IMR-90 (cell line): Measurements from ENCODE around the gene USP7. TPM values are rescaled to one million over a fixed set of nuclear protein-coding genes. Genes with fewer than 3 reads are reported as not detected.

Experiments
- ATAC-seq: fragments of 200-7000 bp; cut with Tn5 transposase; 2 replicates; pipeline ENCODE4 v1.9.1; 2020; ENCODE audit warnings: low read depth, mild to moderate bottlenecking, moderate library complexity
- BruUV-seq: library from RNA; stranded (reverse); fragments of 400-500 nt; replicated peaks from 2 replicates; lab custom pipeline; 2021; lab: Mats Ljungman, UMichigan
- CTCF ChIA-PET: fragments of 300-600 bp; formaldehyde crosslinking; extraction: SDS; loops from one replicate; lab custom pipeline; 2021; ENCODE audit warnings: antibody characterized with exemption; lab: Yijun Ruan, JAX
- POLR2A ChIA-PET: fragments of 300-600 bp; sonication (Branson Sonifier 250); formaldehyde crosslinking; loops from one replicate; lab custom pipeline; 2022; ENCODE audit warnings: antibody characterized with exemption; ENCODE audit not compliant: unreplicated experiment; lab: Charles Lee
- DNase-seq: peaks from one replicate; pipeline ENCODE4 v3.0.0; 2013
- H2AFZ ChIP-seq: replicated peaks from 2 replicates; pipeline ENCODE3; 2013; ENCODE audit warnings: low read length, mild to moderate bottlenecking; ENCODE audit not compliant: poor library complexity
- H2AK5ac ChIP-seq: 2 replicates; pipeline ENCODE4 v1.6.1; 2013; ENCODE audit warnings: low read depth, low read length, inconsistent platforms
- H2AK9ac ChIP-seq: replicated peaks from 2 replicates; pipeline ENCODE3; 2013; ENCODE audit warnings: mild to moderate bottlenecking, low read depth, low read length, moderate library complexity; ENCODE audit not compliant: poor library complexity
- H2BK120ac ChIP-seq: 2 replicates; pipeline ENCODE4 v1.6.1; 2013; ENCODE audit warnings: low read depth, low read length, inconsistent platforms
- H2BK15ac ChIP-seq: 3 replicates; pipeline ENCODE4 v1.6.1; 2013; ENCODE audit warnings: low read depth, low read length, inconsistent platforms
- H2BK20ac ChIP-seq: 2 replicates; pipeline ENCODE4 v1.6.1; 2013; ENCODE audit warnings: low read depth, mild to moderate bottlenecking, inconsistent platforms, low read length, moderate library complexity
- H2BK5ac ChIP-seq: 2 replicates; pipeline ENCODE4 v1.6.1; 2013; ENCODE audit warnings: mild to moderate bottlenecking, low read depth, low read length, inconsistent platforms; ENCODE audit not compliant: poor library complexity, severe bottlenecking
- H3K14ac ChIP-seq: replicated peaks from 2 replicates; pipeline ENCODE4 v1.6.1; 2013; ENCODE audit warnings: low read depth, low read length, inconsistent platforms
- H3K18ac ChIP-seq: 2 replicates; pipeline ENCODE4 v1.6.1; 2013; ENCODE audit warnings: low read depth, low read length, control low read depth
- H3K23ac ChIP-seq: 2 replicates; pipeline ENCODE4 v1.6.1; 2013; ENCODE audit warnings: low read depth, low read length, inconsistent platforms
- H3K27ac ChIP-seq: 2 replicates; pipeline ENCODE4 v1.5.1; 2013; ENCODE audit warnings: mild to moderate bottlenecking, control low read depth, low read length; ENCODE audit not compliant: insufficient read depth
- H3K27me3 ChIP-seq: 2 replicates; pipeline ENCODE4 v1.6.1; 2013; ENCODE audit warnings: low read length; ENCODE audit not compliant: control insufficient read depth, insufficient read depth
- H3K36me3 ChIP-seq: 2 replicates; pipeline ENCODE4 v1.6.1; 2013; ENCODE audit warnings: low read length, mixed read lengths; ENCODE audit not compliant: control insufficient read depth, insufficient read depth
- H3K4ac ChIP-seq: 2 replicates; pipeline ENCODE4 v1.6.1; 2013; ENCODE audit warnings: low read depth, low read length, inconsistent platforms
- H3K4me1 ChIP-seq: 2 replicates; pipeline ENCODE4 v1.6.1; 2013; ENCODE audit warnings: low read length, mixed read lengths; ENCODE audit not compliant: control insufficient read depth, insufficient read depth
- H3K4me2 ChIP-seq: 2 replicates; pipeline ENCODE4 v1.6.1; 2013; ENCODE audit warnings: low read depth, mild to moderate bottlenecking, control low read depth, low read length, moderate library complexity
- H3K4me3 ChIP-seq: 2 replicates; pipeline ENCODE4 v1.5.1; 2013; ENCODE audit warnings: low read depth, mild to moderate bottlenecking, control low read depth, low read length, moderate library complexity; ENCODE audit not compliant: insufficient read depth
- H3K56ac ChIP-seq: 2 replicates; pipeline ENCODE4 v1.6.1; 2013; ENCODE audit warnings: low read length, inconsistent platforms; ENCODE audit not compliant: insufficient read depth; ENCODE audit errors: extremely low read depth
- H3K79me1 ChIP-seq, 2 experiments: 2 replicates each; pipeline ENCODE4 v1.6.1; 2013; ENCODE audit warnings: low read length in 2 of 2, inconsistent platforms in 1 of 2, low read depth in 1 of 2
- H3K9ac ChIP-seq: 2 replicates; pipeline ENCODE4 v1.6.1; 2013; ENCODE audit warnings: low read depth, low read length, control low read depth
- H3K9me1 ChIP-seq: 2 replicates; pipeline ENCODE4 v1.6.1; 2013; ENCODE audit warnings: low read length, inconsistent platforms; ENCODE audit not compliant: insufficient read depth
- H3K9me3 ChIP-seq: 2 replicates; pipeline ENCODE4 v1.6.1; 2013; ENCODE audit warnings: low read length; ENCODE audit not compliant: control insufficient read depth, insufficient read depth
- H4K20me1 ChIP-seq: 2 replicates; pipeline ENCODE4 v1.6.1; 2013; ENCODE audit warnings: low read length, inconsistent platforms; ENCODE audit not compliant: insufficient read depth
- H4K5ac ChIP-seq: 2 replicates; pipeline ENCODE4 v1.6.1; 2013; ENCODE audit warnings: mild to moderate bottlenecking, low read depth, low read length, control low read depth
- H4K8ac ChIP-seq, 2 experiments: 2 replicates each; pipeline ENCODE4 v1.6.1; 2013; ENCODE audit warnings: low read depth in 2 of 2, low read length in 2 of 2, control low read depth in 1 of 2, inconsistent platforms in 1 of 2
- H4K91ac ChIP-seq: 2 replicates; pipeline ENCODE4 v1.6.1; 2013; ENCODE audit warnings: low read depth, low read length, inconsistent platforms; ENCODE audit not compliant: insufficient read depth
- CHD1 ChIP-seq: IDR thresholded peaks from 2 replicates; pipeline ENCODE4 v1.6.1; 2012; ENCODE audit warnings: low read depth, low read length, improper control_type of control experiment
- FOS ChIP-seq: fragments of 150-350 bp; IDR thresholded peaks from 2 replicates; pipeline ENCODE4 v1.6.1; 2016; ENCODE audit warnings: low read depth, low read length
- MAFK ChIP-seq: IDR thresholded peaks from 2 replicates; pipeline ENCODE4 v1.6.1; 2012; ENCODE audit warnings: low read depth, low read length, improper control_type of control experiment
- MAZ ChIP-seq: IDR thresholded peaks from 2 replicates; pipeline ENCODE4 v1.6.1; 2012; ENCODE audit warnings: low read depth, mild to moderate bottlenecking, low read length, improper control_type of control experiment, moderate library complexity, borderline replicate concordance
- MXI1 ChIP-seq: IDR thresholded peaks from 2 replicates; pipeline ENCODE4 v1.6.1; 2012; ENCODE audit warnings: low read depth, mild to moderate bottlenecking, low read length, moderate library complexity, borderline replicate concordance
- NFE2L2 ChIP-seq: fragments of 150-350 bp; IDR thresholded peaks from 2 replicates; pipeline ENCODE4 v1.6.1; 2016; ENCODE audit warnings: low read depth, mild to moderate bottlenecking, low read length
- RAD21 ChIP-seq: IDR thresholded peaks from 2 replicates; pipeline ENCODE4 v1.6.1; 2012; ENCODE audit warnings: low read length, improper control_type of control experiment
- RFX5 ChIP-seq: IDR thresholded peaks from 2 replicates; pipeline ENCODE4 v1.8.0; 2012; ENCODE audit warnings: low read depth, mild to moderate bottlenecking, low read length, moderate library complexity
- WGBS, 2 experiments: methylation state at CpG; one replicate each; pipeline versions ENCODE4 v1.1.5 to v1.1.7; 2013; ENCODE audit warnings: missing lambda C conversion rate in 2 of 2; ENCODE audit not compliant: insufficient read length in 1 of 2; ENCODE audit errors: extremely low coverage in 2 of 2; 5-methylcytosine and 5-hydroxymethylcytosine counted together
- dilution Hi-C: fragments of 300-500 bp; cut with HindIII; formaldehyde crosslinking; loops from one replicate; pipeline ENCODE4 v1.14.3; 2018; ENCODE audit warnings: low sequenced_read_pairs; ENCODE audit not compliant: unreplicated experiment
- in situ Hi-C: fragments of 300-500 bp; cut with MboI; formaldehyde crosslinking; loops from 3 replicates; pipeline ENCODE4 v1.14.3; 2019; ENCODE audit warnings: low sequenced_read_pairs, inconsistent platforms, mixed read lengths
- intact Hi-C: fragments of 100-400 bp; cut with micrococcal nuclease; formaldehyde crosslinking; loops from 2 replicates; pipeline ENCODE4 v1.10.0; 2022
- polyA plus RNA-seq, 3 experiments: library from polyadenylated mRNA; depleted of rRNA; stranded (reverse); fragments of >200 nt; gene quantifications; 2 replicates each; pipeline ENCODE4 v1.2.3, GENCODE V29; 2012; ENCODE audit warnings: low replicate concordance in 1 of 3
- total RNA-seq: library from RNA; depleted of rRNA; stranded (reverse); fragments of >200 nt; gene quantifications from 2 replicates; pipeline ENCODE4 v1.2.3, GENCODE V29; 2012
- TF ChIP-seq, protein P1 (sequence below): fragments of 150-350 bp; IDR thresholded peaks from 2 replicates; pipeline ENCODE4 v1.6.1; 2016; ENCODE audit warnings: low read depth, mild to moderate bottlenecking, low read length, moderate library complexity, borderline replicate concordance
- TF ChIP-seq, protein P2 (sequence below): conservative IDR thresholded peaks from 2 replicates; pipeline ENCODE4 v1.5.1; 2012; ENCODE audit warnings: mild to moderate bottlenecking, low read depth, low read length, improper control_type of control experiment

USP7 gene
- total and polyA plus RNA-seq, 2 of the 4 experiments (the other 2 are of a cell fraction) = 17.8 to 28.3 TPM

DNA sequence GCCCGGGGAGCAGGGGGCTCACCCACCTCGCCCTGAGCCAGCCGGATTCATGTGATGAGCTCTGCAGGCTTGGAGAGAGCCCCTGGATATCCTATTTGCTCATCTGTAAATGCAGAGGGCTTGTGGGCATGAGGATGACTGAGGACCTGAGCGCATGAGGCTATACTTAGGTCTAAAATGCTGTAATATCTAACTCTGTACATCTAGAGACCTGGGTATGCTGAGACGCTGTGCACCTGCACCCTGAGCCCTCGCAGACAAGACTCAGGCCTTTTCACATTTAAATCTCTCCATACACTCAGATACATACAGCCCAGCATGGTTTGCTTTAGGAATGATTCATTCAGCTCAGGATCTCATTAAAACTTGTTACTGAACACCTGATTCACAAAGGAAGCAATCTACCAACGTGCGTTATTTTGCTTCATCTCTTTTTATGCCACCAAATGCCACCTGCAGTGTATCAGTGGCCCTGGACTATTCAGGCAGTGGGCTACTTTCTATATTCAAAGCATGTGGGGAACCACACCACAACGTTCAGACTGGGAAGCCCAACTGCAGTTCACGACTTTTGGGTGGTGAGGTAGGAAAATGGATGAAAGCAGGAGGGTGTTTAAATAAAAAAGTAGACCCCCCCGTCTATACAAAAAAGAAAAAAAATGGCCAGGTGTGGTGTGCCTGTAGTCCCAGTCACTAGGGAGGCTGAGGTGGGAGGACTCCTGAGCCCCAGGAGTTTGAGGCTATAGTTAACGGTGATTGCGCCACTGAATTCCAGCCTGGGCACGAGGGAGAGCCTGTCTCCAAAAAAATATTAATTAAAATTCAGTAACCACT, 12.0 kb downstream of the USP7 start:
- no peak overlapping the region for H3K56ac ChIP-seq
- DNase-seq (no peak), ATAC-seq (no peak; the same call in 1 of the 2 replicates)
- POLR2A ChIA-PET = no interaction called here
- H3K23ac ChIP-seq = peak overlapping the region; percentile 84
- intact Hi-C loops (no loop called here), dilution Hi-C loops (no loop called here), in situ Hi-C loops (no loop called here)
- H4K91ac ChIP-seq = no peak overlapping the region
- H3K79me1 ChIP-seq = peaks cover 4 to 78% of the 10 kb centered on the region in 2 experiments
- no peak overlapping the region for H3K27ac ChIP-seq
- TF ChIP-seq RFX5 = no peak
- TF ChIP-seq, protein P1, sequence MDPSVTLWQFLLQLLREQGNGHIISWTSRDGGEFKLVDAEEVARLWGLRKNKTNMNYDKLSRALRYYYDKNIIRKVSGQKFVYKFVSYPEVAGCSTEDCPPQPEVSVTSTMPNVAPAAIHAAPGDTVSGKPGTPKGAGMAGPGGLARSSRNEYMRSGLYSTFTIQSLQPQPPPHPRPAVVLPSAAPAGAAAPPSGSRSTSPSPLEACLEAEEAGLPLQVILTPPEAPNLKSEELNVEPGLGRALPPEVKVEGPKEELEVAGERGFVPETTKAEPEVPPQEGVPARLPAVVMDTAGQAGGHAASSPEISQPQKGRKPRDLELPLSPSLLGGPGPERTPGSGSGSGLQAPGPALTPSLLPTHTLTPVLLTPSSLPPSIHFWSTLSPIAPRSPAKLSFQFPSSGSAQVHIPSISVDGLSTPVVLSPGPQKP = no peak
- no peak for TF ChIP-seq RAD21
- TF ChIP-seq MAFK = no peak
- TF ChIP-seq NFE2L2 = no peak
- no peak for TF ChIP-seq MXI1
- TF ChIP-seq MAZ = no peak
- TF ChIP-seq, protein P2, sequence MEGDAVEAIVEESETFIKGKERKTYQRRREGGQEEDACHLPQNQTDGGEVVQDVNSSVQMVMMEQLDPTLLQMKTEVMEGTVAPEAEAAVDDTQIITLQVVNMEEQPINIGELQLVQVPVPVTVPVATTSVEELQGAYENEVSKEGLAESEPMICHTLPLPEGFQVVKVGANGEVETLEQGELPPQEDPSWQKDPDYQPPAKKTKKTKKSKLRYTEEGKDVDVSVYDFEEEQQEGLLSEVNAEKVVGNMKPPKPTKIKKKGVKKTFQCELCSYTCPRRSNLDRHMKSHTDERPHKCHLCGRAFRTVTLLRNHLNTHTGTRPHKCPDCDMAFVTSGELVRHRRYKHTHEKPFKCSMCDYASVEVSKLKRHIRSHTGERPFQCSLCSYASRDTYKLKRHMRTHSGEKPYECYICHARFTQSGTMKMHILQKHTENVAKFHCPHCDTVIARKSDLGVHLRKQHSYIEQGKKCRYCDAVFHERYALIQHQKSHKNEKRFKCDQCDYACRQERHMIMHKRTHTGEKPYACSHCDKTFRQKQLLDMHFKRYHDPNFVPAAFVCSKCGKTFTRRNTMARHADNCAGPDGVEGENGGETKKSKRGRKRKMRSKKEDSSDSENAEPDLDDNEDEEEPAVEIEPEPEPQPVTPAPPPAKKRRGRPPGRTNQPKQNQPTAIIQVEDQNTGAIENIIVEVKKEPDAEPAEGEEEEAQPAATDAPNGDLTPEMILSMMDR = no peak
- no peak for TF ChIP-seq FOS
- no peak for TF ChIP-seq CHD1
- peaks cover 95% of the 10 kb centered on the region for H4K20me1 ChIP-seq
- no TSS peak for BruUV-seq
- H3K9me3 ChIP-seq = no peaks in the 10 kb centered on the region
- H3K4me1 ChIP-seq = peaks cover 21% of the 10 kb centered on the region
- H3K27me3 ChIP-seq = no peaks in the 10 kb centered on the region
- WGBS, 2 experiments = 86% methylated on average over 3 of the region's 14 CpGs; no CpG with 5 or more reads in 1 of the 2 experiments
- no peak overlapping the region for H3K4me3 ChIP-seq
- no peak overlapping the region for H2BK5ac ChIP-seq
- no peak overlapping the region for H4K8ac ChIP-seq
- H3K36me3 ChIP-seq = no peaks in the 10 kb centered on the region
- H2AK5ac ChIP-seq = no peak overlapping the region
- no peak overlapping the region for H3K9ac ChIP-seq
- H2BK15ac ChIP-seq = no peak overlapping the region
- H3K9me1 ChIP-seq = peaks cover 40% of the 10 kb centered on the region
- H2BK120ac ChIP-seq = no peak overlapping the region
- peak overlapping the region; percentile 4; the same call in 1 of the 2 replicates for H3K4ac ChIP-seq
- no peak overlapping the region for H3K18ac ChIP-seq
- no peak overlapping the region for H2AFZ ChIP-seq
- no peak overlapping the region for H3K14ac ChIP-seq
- H4K5ac ChIP-seq = no peak overlapping the region
- no peak overlapping the region for H2BK20ac ChIP-seq
- H3K4me2 ChIP-seq = peak overlapping the region; percentile 8; the same call in 1 of the 2 replicates
- peak overlapping the region; percentile 57 for H2AK9ac ChIP-seq
- CTCF ChIA-PET = interaction anchor here (1.9 kb wide), 1 partner anchor 15 kb away, joined by 6 read pairs; no protein-coding TSS in a partner anchor
